ENCODE data around the gene SECISBP2. TPM values are rescaled to one million over a fixed set of nuclear protein-coding genes. Genes with fewer than 3 reads are reported as not detected.
A peak's percentile ranks its signal among the peaks of the same experiment; 100 is the strongest.
"Not testable (repeated sequence)": the region's sequence is repeated elsewhere in the genome, so short reads cannot be mapped to it uniquely, and the experiment has no call there.

SECISBP2 gene
- total RNA-seq, 2 experiments from 2014 or later: 56.4 to 59.4 TPM

- no peak overlapping the region for H3K4me3 Mint-ChIP-seq
- no peak for ATAC-seq (ENCODE audit: low read depth)
- no peak overlapping the region for H3K27ac Mint-ChIP-seq
- H3K36me3 Mint-ChIP-seq: no peaks in the 10 kb centered on the region
- POLR2A ChIA-PET: no interaction called here
- peaks cover 6% of the 10 kb centered on the region for H3K4me1 Mint-ChIP-seq
- DNase-seq: no peak
- no peaks in the 10 kb centered on the region for H3K9me3 Mint-ChIP-seq
- no peaks in the 10 kb centered on the region for H3K27me3 Mint-ChIP-seq
These were observed 49.6 kb downstream of the SECISBP2 start for GRCh38 chr9:89367726-89368437.

- no peaks in the 10 kb centered on the region for H3K9me3 Mint-ChIP-seq
- H3K36me3 Mint-ChIP-seq: no peaks in the 10 kb centered on the region
- H3K27ac Mint-ChIP-seq: peak overlapping the region; percentile 25
- DNase-seq (no peak), ATAC-seq (ENCODE audit: low read depth) (no peak)
- H3K4me3 Mint-ChIP-seq: no peak overlapping the region
- H3K4me1 Mint-ChIP-seq: peaks cover 11% of the 10 kb centered on the region
- POLR2A ChIA-PET: no interaction called here
- no peaks in the 10 kb centered on the region for H3K27me3 Mint-ChIP-seq
These were observed 50.2 kb downstream of the SECISBP2 start for GRCh38 chr9:89368550-89368949.

GRCh38 chr9:89368978-89369377, 50.7 kb downstream of the SECISBP2 start:
- DNase-seq: no peak
- no peak for ATAC-seq (ENCODE audit: low read depth)
- H3K9me3 Mint-ChIP-seq: no peaks in the 10 kb centered on the region
- POLR2A ChIA-PET: no interaction called here
- H3K4me3 Mint-ChIP-seq: no peak overlapping the region
- H3K36me3 Mint-ChIP-seq: no peaks in the 10 kb centered on the region
- no peaks in the 10 kb centered on the region for H3K27me3 Mint-ChIP-seq
- peaks cover 14% of the 10 kb centered on the region for H3K4me1 Mint-ChIP-seq
- peak overlapping the region; percentile 25 for H3K27ac Mint-ChIP-seq

- Mint-ChIP-seq H3K27ac (no peak overlapping the region), H3K4me3 (no peak overlapping the region), H3K36me3 (no peaks in the 10 kb centered on the region), H3K9me3 (no peaks in the 10 kb centered on the region), H3K27me3 (no peaks in the 10 kb centered on the region), H3K4me1 (peaks cover 22% of the 10 kb centered on the region)
- ATAC-seq (ENCODE audit: low read depth) (no peak), DNase-seq (no peak)
- POLR2A ChIA-PET: no interaction called here
These were observed 52.3 kb downstream of the SECISBP2 start for GRCh38 chr9:89370593-89370992.

- POLR2A ChIA-PET: interaction anchor here (1.0 kb wide), 1 partner anchor 20 kb away, joined by 4 read pairs; no protein-coding TSS in a partner anchor
- peaks cover 29% of the 10 kb centered on the region for H3K4me1 Mint-ChIP-seq
These were observed 53.5 kb downstream of the SECISBP2 start for GRCh38 chr9:89371791-89372190.

GRCh38 chr9:89372230-89372816, 54.0 kb downstream of the SECISBP2 start:
- no peak overlapping the region for H3K4me3 Mint-ChIP-seq
- peak overlapping the region; percentile 81 for H3K27ac Mint-ChIP-seq
- DNase-seq (peak; percentile 57), ATAC-seq (ENCODE audit: low read depth) (peak; percentile 36)
- peaks cover 32% of the 10 kb centered on the region for H3K4me1 Mint-ChIP-seq
- H3K9me3 Mint-ChIP-seq: no peaks in the 10 kb centered on the region
- H3K27me3 Mint-ChIP-seq: no peaks in the 10 kb centered on the region
- peaks cover 7% of the 10 kb centered on the region for H3K36me3 Mint-ChIP-seq
- POLR2A ChIA-PET: interaction anchor here (1.0 to 1.1 kb wide), 2 partner anchors 20 to 46 kb away, joined by 3 to 4 read pairs; no protein-coding TSS in a partner anchor

More at GRCh38 chr9:89371791-89372190, 53.5 kb downstream of the SECISBP2 start:
- ATAC-seq (ENCODE audit: low read depth); H3K36me3 Mint-ChIP-seq; H3K27ac Mint-ChIP-seq; DNase-seq; H3K27me3 Mint-ChIP-seq; H3K4me3 Mint-ChIP-seq; H3K9me3 Mint-ChIP-seq: not testable (repeated sequence)

GRCh38 chr9:89372979-89373378, 54.7 kb downstream of the SECISBP2 start:
- no peaks in the 10 kb centered on the region for H3K27me3 Mint-ChIP-seq
- no peak overlapping the region for H3K4me3 Mint-ChIP-seq
- peaks cover 10% of the 10 kb centered on the region for H3K36me3 Mint-ChIP-seq
- H3K27ac Mint-ChIP-seq: peak overlapping the region; percentile 80
- DNase-seq (no peak), ATAC-seq (ENCODE audit: low read depth) (peak; percentile 2)
- POLR2A ChIA-PET: interaction anchor here (1.0 to 1.1 kb wide), 3 partner anchors 9 to 46 kb away, joined by 3 to 4 read pairs (median 3); no protein-coding TSS in a partner anchor
- H3K4me1 Mint-ChIP-seq: peaks cover 32% of the 10 kb centered on the region
- H3K9me3 Mint-ChIP-seq: no peaks in the 10 kb centered on the region

- peaks cover 15% of the 10 kb centered on the region for H3K36me3 Mint-ChIP-seq
- POLR2A ChIA-PET: no interaction called here
- no peak overlapping the region for H3K4me3 Mint-ChIP-seq
- ATAC-seq (ENCODE audit: low read depth) (no peak), DNase-seq (no peak)
- peaks cover 29% of the 10 kb centered on the region for H3K4me1 Mint-ChIP-seq
- H3K9me3 Mint-ChIP-seq: no peaks in the 10 kb centered on the region
- H3K27me3 Mint-ChIP-seq: no peaks in the 10 kb centered on the region
- H3K27ac Mint-ChIP-seq: no peak overlapping the region
These were observed 55.9 kb downstream of the SECISBP2 start for GRCh38 chr9:89374176-89374575.

GRCh38 chr9:89375191-89375760, 57.0 kb downstream of the SECISBP2 start:
- no peak for DNase-seq
- POLR2A ChIA-PET: interaction anchor here (1.0 kb wide), 1 partner anchor 174 kb away, joined by 4 read pairs; no protein-coding TSS in a partner anchor
- H3K9me3 Mint-ChIP-seq: no peaks in the 10 kb centered on the region
- no peaks in the 10 kb centered on the region for H3K27me3 Mint-ChIP-seq
- peak overlapping the region; percentile 86 for H3K27ac Mint-ChIP-seq
- H3K4me3 Mint-ChIP-seq: peak overlapping the region; percentile 56
- peak; percentile 80 for ATAC-seq (ENCODE audit: low read depth)
- peaks cover 19% of the 10 kb centered on the region for H3K36me3 Mint-ChIP-seq
- peaks cover 31% of the 10 kb centered on the region for H3K4me1 Mint-ChIP-seq

GRCh38 chr9:89376286-89376685, 58.0 kb downstream of the SECISBP2 start:
- POLR2A ChIA-PET: no interaction called here
- peak overlapping the region; percentile 11 for H3K27ac Mint-ChIP-seq
- no peaks in the 10 kb centered on the region for H3K27me3 Mint-ChIP-seq
- no peaks in the 10 kb centered on the region for H3K9me3 Mint-ChIP-seq
- DNase-seq (no peak), ATAC-seq (ENCODE audit: low read depth) (no peak)
- H3K4me1 Mint-ChIP-seq: peaks cover 31% of the 10 kb centered on the region
- H3K36me3 Mint-ChIP-seq: peaks cover 19% of the 10 kb centered on the region
- no peak overlapping the region for H3K4me3 Mint-ChIP-seq

GRCh38 chr9:89376741-89377351, 58.5 kb downstream of the SECISBP2 start:
- Mint-ChIP-seq H3K36me3 (peaks cover 23% of the 10 kb centered on the region), H3K4me1 (peaks cover 31% of the 10 kb centered on the region), H3K27me3 (no peaks in the 10 kb centered on the region), H3K9me3 (no peaks in the 10 kb centered on the region), H3K4me3 (no peak overlapping the region), H3K27ac (peak overlapping the region; percentile 30)
- no peak for DNase-seq
- POLR2A ChIA-PET: no interaction called here
- ATAC-seq (ENCODE audit: low read depth): no peak

GRCh38 chr9:89377411-89377810, 59.1 kb downstream of the SECISBP2 start:
- Mint-ChIP-seq H3K4me3 (no peak overlapping the region), H3K27ac (no peak overlapping the region), H3K9me3 (no peaks in the 10 kb centered on the region), H3K36me3 (peaks cover 23% of the 10 kb centered on the region), H3K4me1 (peaks cover 31% of the 10 kb centered on the region), H3K27me3 (no peaks in the 10 kb centered on the region)
- DNase-seq: no peak
- POLR2A ChIA-PET: no interaction called here
- no peak for ATAC-seq (ENCODE audit: low read depth)

- no peaks in the 10 kb centered on the region for H3K9me3 Mint-ChIP-seq
- POLR2A ChIA-PET: no interaction called here
- no peak for DNase-seq
These were observed 60.2 kb downstream of the SECISBP2 start for GRCh38 chr9:89378541-89378940.

More at GRCh38 chr9:89378541-89378940, 60.2 kb downstream of the SECISBP2 start:
- ATAC-seq (ENCODE audit: low read depth): no peak
- Mint-ChIP-seq H3K4me1 (peaks cover 31% of the 10 kb centered on the region), H3K36me3 (peaks cover 30% of the 10 kb centered on the region), H3K27me3 (no peaks in the 10 kb centered on the region), H3K27ac (no peak overlapping the region), H3K4me3 (no peak overlapping the region)

Measured in activated naive CD8-positive, alpha-beta T cell treated with anti-CD3 and anti-CD28 coated beads, Interleukin-2, amount 10 ng/mL, durations not matched to agents 7 days and 5 days (primary cell).